Subcutaneous adipose tissue (tissue), 4 donors: Measurements from ENCODE around the gene THADA. TPM values are rescaled to one million over a fixed set of nuclear protein-coding genes. Genes with fewer than 3 reads are reported as not detected.

ENCODE experiments used
- CTCF ChIP-seq: fragments of 450-650 bp; IDR thresholded peaks from one replicate; pipeline ENCODE4 v1.5.1; 2016; ENCODE audit warnings: low read depth, mild to moderate bottlenecking, control low read depth, antibody characterized with exemption, moderate library complexity
- total RNA-seq, 4 donors: library from RNA; depleted of rRNA; stranded (reverse); fragments of >200 nt; gene quantifications; one replicate each; pipeline ENCODE4 v1.1.0, GENCODE V29; 2016

THADA gene
- total RNA-seq, 4 donors from 2014 or later = 31.8 to 71.9 (median 53.8) TPM

DNA sequence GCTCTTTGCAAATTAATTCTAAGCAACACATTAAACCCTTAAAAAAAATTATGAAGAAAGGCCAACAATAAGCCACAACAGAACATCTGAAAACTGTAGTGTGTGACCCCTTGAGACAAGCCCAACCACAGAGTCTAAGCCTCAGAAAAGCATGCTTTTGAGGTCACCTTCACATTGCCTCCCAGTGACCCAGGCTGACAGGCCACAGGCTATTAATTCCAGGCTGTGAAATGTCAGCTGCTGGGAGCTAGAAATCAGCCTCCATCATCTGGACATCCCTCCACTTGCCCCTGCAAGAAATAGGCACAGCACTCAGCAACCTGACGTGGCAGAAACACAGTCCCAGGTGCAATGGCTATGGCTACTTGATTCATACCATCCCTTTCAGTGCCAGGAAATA, 190.0 kb downstream of the THADA start:
- TF ChIP-seq CTCF = no peak

- no peak for TF ChIP-seq CTCF
Observed at GRCh38 chr2:43402452-43402937, 193.3 kb downstream of the THADA start.

- no peak for TF ChIP-seq CTCF
Observed at GRCh38 chr2:43402002-43402401, 193.8 kb downstream of the THADA start.

DNA sequence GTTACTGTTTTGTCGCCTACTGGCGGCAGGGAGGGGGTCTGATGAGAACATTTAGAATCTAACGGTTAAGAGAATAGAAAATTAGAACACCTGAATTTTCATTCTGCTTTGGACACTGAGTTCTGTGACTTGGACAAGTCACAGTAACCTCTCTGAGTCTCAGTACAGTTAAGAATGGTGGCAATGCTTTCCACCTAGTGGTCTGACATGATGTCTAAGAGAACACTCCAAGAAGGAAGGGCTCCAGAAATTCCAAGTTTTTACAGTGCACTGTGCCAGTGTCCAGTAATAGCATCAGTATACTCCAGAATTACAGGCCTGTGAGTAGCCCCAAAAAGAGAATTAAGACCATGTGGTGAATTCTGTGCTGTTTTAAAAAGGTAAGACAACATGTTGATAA, 195.3 kb downstream of the THADA start:
- TF ChIP-seq CTCF = no peak

- TF ChIP-seq CTCF = no peak
Observed at GRCh38 chr2:43399515-43400264, 196.1 kb downstream of the THADA start.

GRCh38 chr2:43399098-43399497, 196.7 kb downstream of the THADA start:
- no peak for TF ChIP-seq CTCF

DNA sequence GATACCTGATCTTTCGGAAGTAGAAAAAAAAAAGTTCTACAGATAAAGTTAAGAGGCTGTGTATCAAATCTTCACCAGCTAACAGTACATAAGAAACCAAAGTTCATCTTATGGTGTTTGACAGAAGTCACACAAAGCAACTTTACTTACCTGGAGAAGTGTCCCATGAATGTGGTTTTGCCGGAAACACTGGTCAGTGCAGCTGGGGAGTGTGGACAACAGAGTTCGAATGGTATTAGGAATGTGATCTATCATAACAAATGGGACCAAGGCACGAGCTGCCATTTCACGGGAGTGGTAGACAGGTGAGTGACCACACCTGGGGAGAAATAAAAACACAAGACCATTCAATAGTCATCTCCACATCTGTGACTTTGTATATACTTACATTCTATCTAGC, 198.0 kb downstream of the THADA start:
- TF ChIP-seq CTCF = no peak
